Measurements from ENCODE around the gene SPANXN4.

Gene SPANXN4, protein sequence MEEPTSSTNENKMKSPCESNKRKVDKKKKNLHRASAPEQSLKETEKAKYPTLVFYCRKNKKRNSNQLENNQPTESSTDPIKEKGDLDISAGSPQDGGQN

DNA sequence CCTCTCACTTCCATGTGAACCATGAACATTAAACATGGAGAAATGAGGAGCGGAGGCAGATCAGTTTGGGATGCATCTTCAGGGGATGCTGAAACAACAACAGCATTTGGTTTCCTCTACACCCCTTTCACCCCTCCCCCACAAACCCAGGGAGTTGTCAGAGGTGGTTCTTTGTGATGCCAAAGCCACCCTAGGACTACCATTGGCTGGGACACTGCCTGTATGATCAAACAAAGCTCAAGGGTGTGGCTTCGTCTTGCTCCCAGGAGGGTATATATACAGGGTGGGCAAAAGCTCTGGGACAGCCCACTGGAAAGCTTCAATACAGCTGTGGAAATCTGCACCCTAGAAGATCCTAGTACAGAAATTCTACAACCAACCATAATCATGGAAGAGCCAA is at the start of gene SPANXN4:
TSS of gene SPANXN4 (plus strand) at position 301 of the 400 bp plus-strand sequence. CDS start at position 388, 87 bp downstream.
- DNase-seq (ENCODE audit: low spot score): no peak

GRCh38 chrX:142977128-142977914 is 48.4 kb upstream of the SPANXN4 start:
- DNase-seq (ENCODE audit: low spot score): no peak

GRCh38 chrX:142978130-142978684 is 47.5 kb upstream of the SPANXN4 start:
- DNase-seq (ENCODE audit: low spot score): no peak

- DNase-seq (ENCODE audit: low spot score): no peak
Measured at GRCh38 chrX:142982679-142983078, 43.0 kb upstream of the SPANXN4 start.

- DNase-seq (ENCODE audit: low spot score): no peak
Measured at GRCh38 chrX:142994988-142995387, 30.7 kb upstream of the SPANXN4 start.

DNA sequence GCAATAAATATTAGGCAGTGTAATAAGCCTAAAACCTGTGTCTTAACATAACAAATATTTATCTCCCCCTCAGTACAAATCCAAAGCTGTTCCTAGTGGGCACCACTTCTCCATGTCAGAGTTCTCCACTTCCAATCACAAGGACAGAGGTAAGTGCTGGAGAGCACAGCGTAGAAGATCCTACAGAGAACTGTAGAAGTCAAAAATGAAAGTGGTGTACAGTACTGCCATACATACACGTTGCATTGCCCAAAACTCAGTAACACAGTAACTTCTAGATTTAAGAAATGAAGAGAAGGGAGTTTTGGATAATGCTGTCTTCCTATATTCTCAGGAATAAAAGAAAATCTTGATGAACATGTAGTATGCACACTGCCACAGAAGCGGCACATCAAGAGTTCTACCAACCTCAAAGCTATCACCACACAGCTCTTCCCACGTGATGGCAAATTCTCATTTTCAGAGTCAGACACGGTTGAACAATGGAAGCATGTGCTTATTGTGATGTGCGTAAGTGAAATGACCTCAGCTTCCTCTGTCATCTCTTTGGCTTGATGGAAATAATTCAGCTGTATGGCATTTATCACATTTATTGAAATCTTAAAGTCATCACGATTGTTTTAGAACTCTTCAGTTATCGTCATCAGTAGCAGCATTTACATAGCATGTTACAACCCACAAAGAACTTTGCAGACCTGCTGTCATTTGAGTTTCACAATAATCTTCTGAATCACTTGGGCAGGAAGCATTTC is 27.1 kb upstream of the SPANXN4 start:
- DNase-seq (ENCODE audit: low spot score): no peak

GRCh38 chrX:142999199-142999701 is 26.5 kb upstream of the SPANXN4 start:
- DNase-seq (ENCODE audit: low spot score): no peak

GRCh38 chrX:143002206-143002605 is 23.5 kb upstream of the SPANXN4 start:
- DNase-seq (ENCODE audit: low spot score): no peak

- no peak for DNase-seq (ENCODE audit: low spot score)
Measured at GRCh38 chrX:143017272-143017671, 8.5 kb upstream of the SPANXN4 start.

DNA sequence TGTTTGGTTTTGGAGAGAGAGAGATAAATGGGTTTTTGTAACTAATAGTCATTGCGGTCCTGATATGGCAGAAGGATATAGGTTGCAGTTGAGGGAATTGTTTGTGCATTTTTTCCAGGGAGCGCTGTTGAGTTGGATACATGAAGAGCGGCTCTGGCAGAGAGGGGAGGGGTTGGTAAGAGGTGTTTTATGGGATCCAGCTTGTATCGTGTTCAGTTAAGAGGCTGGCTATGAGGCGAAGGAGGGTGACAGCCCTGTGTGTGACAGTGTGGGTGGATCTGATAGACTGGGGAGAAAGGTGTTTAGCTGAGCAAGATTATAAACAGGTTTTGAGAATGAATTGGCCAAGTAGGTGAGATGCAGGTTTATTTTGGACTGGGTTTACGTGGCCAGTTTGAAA is 1.5 kb downstream of the SPANXN4 start:
- DNase-seq (ENCODE audit: low spot score): no peak

DNA sequence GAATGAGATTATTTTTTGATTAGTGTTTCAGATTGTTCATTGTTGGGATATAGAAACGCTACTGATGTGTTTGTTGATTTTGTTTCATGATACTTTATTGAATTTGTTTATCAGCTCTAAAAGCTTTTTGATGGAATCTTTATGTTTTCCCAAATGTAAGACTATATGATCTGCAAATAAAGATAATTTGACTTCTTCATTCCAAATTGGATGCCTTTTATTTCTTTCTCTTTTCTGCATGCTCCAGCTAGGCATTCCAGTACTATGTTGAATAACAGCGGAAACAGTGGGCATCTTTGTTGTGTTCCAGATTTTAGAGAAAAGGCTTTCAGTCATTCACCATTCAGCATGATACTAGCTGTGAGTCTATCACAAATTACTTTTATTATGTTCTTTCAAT is 21.8 kb downstream of the SPANXN4 start:
- no peak for DNase-seq (ENCODE audit: low spot score)

GRCh38 chrX:143058120-143058519 is 32.4 kb downstream of the SPANXN4 start:
- DNase-seq (ENCODE audit: low spot score): no peak

GRCh38 chrX:143081231-143081630 is 55.5 kb downstream of the SPANXN4 start:
- no peak for DNase-seq (ENCODE audit: low spot score)

GRCh38 chrX:143082537-143082936 is 56.8 kb downstream of the SPANXN4 start:
- DNase-seq (ENCODE audit: low spot score): no peak
